GM19468 (cell line): ENCODE results near the gene LDB3.

Source experiments
- ATAC-seq: cut with Tn5 transposase; IDR thresholded peaks from one replicate; pipeline ENCODE4 v1.9.1; 2021; ENCODE audit warnings: mild to moderate bottlenecking, moderate library complexity, moderate number of reproducible peaks; ENCODE audit not compliant: unreplicated experiment; ENCODE audit errors: extremely low read depth

LDB3 gene

DNA sequence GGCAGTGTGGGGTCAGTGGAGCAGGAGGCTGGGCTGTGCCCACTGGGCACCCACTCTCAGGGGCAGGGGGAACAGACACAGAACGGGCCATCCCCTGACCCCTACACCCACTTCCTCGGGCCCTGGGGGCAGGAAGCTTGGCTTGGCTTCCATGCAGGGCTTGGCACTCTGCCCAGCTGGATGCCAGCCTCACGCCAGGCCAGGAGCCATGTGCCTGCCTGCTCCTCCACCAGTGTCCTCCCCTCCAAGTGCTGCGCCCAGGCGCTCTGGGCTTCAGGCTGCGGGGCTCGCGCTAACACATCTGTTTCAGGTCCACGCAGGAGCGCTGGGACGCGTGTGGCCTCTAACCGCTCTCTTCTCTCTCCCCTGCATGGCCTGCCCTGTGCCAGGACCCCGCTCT, 12.7 kb downstream of the LDB3 start:
- ATAC-seq: no peak

DNA sequence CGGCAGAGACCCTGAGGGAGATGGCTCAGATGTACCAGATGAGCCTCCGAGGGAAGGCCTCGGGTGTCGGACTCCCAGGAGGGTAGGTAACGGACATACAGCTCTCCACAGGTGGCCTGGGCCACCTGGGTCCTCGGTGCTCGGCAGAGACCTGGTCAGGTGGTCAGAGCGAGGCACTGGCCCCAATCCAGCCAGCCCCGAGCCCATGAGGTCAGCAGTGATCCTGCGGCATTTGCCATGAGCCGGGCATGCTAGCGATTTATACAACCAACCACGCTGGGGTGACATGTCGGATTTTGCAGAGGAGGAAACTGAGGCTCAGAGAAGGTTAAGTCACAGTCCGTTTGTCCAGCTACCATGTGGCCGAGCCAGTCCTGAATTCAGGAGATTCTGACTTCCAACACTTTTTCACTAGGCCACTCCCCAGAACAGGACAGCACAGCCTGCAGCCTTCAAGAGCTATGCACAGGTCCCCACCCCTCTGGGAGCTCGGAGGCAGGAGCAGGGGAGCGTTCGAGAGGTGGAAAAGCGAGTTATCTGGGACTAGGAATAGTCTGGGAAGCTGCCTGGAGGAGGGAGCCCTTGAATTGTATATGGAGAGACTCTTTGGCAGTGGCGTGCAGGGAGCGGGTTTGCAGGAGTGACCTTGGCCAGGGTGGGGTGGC, 13.5 kb downstream of the LDB3 start:
- ATAC-seq: no peak

DNA sequence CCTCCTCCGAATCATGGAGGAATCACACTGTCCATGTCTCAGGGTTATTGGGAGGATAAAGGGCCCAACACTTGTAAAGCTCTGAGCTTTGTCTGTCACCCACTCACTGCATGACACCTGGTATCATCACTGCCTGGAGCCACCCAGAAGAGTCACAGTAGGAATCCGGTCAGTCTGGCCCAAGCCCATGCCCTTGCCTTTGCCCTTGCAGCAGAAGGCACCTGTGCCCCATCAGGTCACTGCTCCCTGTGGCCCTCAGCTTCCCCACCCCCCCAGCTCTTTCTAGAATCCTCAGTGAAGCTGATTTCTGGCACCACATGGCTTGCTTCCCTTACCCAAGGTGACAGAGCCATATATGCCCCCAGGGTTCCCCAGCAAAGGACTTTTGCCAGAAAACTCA, 14.4 kb downstream of the LDB3 start:
- no peak for ATAC-seq

DNA sequence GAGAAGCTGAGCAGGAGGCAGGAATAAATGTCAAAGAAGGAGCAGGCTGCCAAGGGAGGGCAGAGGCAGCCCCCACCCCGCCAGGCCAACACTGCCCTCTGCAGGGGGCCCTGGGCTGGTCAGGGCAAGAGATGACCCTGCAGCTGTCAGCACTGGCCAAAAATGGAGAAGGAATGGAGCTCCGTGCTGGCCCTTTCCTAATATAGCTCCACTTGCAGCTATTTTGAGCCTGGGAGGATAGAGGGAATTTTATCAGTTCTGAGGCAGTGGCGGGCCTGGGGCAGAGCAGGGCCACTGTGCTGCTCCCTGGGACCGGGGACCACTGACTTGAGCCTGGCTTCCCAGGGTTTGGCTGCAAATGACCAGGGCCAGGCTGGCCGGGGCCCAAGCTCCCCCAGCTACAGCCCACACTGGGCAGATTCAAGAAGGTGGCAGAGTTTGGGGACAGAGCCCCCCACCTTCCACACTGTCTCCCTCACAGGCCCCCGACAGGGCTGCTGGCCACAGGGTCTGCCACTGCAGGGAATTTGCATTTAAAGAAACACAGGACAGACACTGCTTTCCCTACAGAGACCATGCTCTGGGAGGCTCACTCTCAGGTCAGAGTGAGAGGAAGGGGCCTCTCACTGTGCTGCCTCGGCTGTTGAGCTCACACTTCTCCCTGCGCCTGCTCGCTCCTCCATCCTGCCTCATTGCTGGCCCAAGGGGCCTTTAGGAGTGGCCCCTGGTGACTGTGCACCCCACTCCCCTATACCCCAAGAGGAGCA, 16.2 kb downstream of the LDB3 start:
- no peak for ATAC-seq

DNA sequence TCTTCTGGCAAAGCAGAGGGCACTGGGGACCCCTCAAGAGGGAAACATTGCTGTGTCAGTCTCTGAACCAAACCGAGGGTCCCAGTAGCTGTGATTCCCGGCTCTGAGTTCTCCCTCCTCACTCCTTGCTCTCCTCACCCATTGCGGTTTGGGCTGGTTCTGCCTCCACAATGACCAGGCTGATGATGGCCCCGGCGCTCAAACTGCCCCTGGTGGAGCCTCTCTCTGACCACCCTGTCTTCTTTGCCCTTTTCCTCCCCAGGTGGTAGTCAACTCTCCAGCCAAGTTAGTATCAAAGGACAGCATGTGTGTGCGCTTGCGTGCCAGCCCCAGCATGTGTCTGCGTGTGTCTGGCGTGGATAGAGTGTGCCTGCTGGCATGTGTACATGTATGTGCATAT, 17.1 kb downstream of the LDB3 start:
- ATAC-seq: no peak

DNA sequence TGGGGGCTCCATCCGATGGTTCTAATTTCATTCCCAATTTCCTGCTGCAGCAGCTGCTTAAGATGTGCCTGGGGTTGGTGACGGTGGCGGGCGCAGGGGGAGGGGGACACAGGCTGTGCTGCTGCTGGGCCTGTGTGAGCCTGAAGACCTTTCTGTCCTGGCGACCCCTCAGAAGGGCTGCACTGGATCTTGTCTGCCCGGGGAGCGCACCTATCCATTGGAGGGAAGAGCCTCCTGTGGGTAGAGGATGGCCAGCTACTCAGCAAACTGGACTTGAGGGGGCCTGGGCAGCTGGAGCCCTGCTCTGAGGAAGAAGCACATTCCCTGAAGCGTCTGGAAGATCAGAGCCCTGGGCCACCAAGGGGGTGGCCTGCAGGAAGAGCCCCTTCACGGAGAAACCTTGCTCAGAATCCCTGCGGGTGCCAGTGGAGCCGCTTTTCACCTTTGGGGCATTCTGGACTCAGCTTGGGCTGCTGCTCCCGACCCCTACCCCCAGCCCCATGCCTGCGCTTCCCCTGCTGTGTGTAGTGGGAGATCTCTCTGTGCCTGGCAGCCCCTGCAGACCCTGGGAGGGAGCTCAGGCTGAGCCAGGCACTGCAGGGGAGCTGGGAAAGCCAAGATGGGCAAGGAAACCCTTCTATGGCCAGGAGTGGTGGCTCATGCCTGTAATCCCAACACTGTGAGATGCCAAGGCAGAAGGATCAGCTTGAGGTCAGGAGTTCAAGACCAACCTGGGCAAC, 17.8 kb downstream of the LDB3 start:
- ATAC-seq: no peak

DNA sequence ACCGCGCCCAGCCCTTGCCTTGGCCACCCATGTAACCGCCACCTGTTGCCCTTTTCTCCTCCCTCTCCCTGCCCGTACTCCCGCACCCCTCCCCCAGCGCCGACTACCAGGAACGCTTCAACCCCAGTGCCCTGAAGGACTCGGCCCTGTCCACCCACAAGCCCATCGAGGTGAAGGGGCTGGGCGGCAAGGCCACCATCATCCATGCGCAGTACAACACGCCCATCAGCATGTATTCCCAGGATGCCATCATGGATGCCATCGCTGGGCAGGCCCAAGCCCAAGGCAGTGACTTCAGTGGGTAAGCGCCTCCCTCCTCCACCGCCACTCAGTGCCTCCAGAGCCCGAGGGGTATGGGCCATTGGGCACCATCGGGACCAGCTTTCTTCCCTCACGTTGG, 18.7 kb downstream of the LDB3 start:
- ATAC-seq: no peak

DNA sequence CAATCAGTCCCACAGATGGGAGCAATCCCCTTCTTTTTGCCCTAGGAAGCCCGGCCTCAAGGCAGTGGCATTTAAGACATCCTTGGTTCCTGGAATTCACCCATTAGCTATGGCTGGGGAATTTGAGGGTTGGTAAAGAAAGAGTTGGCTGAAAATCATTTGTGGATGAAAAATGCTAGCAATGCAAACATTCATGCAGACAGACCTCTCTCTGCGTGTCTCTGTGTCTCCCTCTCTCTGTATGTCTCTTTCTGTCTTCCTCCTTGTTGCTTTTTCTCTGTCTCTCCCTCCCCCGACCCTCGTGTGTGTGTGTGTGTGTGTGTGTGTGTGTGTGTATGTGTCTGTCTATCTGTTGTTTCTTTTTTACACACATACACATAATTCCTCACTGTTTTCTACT, 19.4 kb downstream of the LDB3 start:
- no peak for ATAC-seq

DNA sequence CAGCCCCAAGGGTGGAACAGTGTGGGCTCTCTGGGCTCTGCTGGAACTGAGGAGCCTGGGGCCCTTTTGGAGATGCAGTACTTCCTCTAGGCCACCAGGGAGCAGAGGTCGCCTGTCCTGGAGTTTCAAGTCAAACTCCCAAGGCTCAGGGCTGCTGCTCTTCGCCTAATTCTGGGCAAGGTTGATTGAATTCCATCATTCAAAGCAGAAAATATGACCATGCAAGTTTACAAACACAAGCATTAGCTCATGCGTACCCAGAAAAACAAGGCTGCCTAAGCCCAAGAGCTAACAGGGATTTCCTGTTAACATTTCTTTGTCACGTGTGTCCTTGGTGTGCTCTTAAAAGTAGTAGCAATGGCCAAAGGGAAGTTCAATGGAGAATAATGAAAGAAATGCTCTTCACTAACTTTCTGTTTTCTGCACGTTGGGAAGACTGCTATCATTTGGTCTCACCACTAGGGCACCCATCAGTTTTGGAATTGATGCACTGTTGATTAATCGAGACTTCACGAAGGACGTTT, 20.1 kb downstream of the LDB3 start:
- peak; percentile 56 for ATAC-seq

DNA sequence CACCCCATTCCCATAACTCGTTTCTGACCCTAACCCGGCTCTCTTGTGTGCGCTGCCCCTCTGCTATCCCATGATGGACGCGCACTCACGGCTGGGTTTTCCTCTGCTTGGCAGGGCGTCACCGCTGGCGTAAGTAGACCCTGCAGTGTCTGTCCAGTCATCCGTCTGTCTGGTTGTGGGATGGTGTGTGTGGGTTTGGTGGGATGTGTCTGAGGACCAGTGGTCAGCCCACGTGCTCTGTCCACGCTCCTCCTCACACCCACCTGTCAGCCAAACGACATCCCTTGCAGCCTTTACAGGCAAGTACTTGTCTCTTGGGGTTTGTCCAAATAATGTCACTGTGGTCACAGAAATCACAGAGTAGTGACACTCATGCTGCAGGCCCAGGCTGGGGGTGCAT, 20.8 kb downstream of the LDB3 start:
- no peak for ATAC-seq

DNA sequence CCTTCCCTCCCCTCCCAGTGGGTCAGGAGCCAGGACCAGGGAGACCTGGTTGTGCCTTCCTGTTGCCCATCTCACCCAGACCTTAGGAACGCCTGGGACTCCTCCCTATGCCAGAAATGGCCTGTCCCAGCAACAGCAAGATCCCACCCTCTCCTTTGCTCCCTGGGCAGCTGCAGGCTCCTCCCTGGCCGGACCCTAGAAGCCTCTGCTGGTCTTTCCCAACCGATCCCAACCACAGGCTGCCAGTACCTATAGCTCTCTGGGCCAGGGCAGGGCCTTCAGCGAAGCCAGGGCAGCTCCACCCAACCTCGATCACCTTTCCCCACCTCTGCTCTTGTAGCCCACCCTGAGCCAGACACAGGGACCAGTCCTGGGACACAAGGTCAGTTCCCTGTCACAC, 21.9 kb downstream of the LDB3 start:
- ATAC-seq: no peak

DNA sequence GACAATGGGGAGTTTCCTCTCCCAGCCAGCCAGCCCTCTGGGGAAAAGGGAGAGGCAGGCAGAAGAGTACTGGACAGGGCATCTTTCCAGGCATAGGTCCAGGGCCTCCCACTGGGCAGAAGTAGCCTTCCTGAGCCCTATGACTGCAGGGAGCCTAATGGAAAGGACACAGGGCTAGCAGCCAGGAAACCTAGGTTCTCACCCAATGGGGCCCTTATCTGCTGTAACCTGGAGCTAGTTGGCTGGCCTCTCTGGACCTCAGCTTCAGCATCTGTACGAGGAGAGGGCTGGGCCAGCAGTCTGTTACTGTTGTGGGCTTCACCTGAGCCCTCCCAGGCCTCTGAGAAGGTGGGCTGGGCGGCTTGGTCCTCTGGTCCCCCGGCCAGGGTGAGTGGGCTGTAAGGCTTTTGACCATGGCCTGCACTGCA, 22.4 kb downstream of the LDB3 start:
- no peak for ATAC-seq

DNA sequence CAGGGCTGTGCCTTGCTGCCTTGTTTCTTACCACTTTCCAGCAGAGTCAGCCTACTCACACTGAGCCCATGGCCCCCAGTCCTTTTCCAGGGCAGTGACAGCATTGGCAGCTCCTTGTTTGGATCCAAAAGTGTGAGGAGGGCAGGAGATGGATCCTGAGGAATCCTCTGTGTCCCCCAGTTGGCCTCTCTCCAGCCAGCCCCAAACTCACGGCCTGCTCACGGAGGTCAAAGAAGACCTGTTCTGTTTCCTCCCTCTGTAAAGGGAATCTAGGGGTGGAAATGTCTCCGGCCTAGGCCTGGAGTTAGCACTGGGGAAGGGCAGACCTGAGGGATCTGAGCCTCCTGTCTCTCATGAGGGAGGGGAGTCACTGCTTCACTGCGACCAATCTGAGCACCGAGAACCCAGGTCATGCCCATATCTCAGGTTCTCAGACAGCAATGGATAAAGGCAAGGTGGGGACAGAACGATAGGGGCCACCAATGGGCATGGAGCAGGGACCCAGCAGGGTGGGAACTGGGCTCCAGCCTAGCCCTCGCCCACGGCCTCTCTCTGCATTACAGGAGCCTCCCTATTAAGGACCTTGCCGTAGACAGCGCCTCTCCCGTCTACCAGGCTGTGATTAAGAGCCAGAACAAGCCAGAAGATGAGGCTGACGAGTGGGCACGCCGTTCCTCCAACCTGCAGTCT, 23.2 kb downstream of the LDB3 start:
- ATAC-seq: no peak

DNA sequence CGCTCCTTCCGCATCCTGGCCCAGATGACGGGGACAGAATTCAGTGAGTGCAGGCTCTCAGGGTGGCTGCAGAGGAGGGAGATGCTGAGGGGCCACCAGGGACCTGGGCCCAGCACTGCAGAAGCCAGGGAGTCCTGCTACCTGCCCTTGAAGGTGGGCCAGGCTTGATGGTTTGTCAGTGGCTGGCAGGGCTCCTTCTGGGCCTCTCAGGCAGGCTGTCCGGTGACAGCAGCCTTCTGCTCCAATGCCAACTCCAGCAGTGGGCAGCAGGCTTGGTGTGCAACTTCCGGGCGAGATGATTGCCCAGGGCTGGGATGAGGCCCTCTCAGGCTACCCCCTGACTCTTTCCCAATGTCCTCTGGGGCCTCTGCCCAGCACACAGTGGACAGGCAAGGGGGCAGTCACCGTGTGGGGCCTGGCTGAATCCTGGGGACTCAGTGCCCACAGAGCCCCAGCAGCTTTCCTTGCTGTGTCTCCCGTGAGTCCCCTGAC, 23.8 kb downstream of the LDB3 start:
- no peak for ATAC-seq

DNA sequence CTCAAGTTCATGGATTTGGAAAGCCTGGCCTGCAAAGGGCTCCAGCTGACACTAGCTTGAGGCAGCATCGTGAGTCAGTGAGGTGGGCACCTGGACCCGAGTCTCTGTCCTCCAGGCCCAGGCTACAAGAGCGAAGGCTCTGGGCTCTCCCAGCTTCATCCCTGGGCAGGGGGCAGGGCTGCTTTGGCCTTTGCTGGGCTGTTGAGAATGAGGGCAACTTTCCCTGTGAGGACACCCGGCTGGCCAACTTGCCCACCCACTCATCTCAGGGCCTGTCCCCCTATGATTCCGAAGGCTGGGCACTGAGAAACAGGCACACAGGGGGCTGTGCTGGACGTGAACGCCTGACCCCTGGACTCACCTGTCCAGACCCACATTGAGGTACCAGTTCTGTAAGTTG, 24.4 kb downstream of the LDB3 start:
- ATAC-seq: no peak

DNA sequence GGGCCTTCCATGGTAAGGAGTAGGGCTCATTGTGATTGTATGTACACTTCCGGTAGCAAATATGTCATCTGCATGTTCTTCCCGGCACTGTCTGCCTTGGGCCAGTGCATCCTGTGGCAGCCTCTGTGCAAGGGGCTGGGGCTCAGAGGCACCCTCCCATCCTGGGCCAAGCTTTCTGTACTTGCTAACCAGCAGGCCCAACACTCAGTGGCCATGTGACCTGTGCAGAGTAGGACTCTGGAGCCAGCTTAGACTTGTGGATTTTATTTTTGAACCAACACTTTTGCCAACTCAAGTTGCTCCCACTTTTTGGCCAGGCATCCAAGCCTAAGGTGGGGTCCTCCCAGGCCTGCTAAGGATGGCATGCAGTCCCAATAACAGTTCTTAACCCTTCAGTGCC, 25.0 kb downstream of the LDB3 start:
- ATAC-seq: no peak

DNA sequence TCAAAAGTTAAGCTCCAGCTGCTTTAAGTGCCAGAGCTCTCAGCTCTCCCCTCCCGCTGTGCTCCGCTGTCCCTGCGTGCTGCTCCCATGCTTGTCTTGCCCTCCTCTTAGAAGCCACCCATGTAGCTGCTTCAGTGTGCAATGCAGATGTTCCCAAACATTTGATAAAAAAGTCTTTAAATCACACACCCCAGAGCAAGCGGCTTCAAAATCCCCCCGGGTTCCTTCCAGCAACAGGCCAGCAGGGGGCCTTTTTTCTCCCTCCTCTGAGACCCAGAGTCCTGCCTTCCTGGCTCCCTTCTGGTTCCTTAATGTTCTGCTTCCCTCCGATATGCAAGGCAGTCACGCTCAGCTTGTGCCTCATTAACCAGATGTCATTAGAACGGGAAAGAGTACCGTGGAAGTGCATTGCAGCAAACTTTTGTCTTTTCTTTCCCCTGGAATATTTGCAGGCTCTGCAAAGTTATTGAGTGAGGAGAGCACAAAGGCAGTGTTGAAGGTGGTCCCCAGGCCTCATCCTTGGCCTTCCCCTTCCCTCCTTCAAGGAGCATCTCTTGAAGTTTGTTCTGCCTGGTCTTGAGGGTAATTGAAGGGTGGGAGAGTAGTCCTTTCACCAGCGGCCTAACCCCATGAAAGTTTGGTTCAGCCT, 25.5 kb downstream of the LDB3 start:
- ATAC-seq: no peak

DNA sequence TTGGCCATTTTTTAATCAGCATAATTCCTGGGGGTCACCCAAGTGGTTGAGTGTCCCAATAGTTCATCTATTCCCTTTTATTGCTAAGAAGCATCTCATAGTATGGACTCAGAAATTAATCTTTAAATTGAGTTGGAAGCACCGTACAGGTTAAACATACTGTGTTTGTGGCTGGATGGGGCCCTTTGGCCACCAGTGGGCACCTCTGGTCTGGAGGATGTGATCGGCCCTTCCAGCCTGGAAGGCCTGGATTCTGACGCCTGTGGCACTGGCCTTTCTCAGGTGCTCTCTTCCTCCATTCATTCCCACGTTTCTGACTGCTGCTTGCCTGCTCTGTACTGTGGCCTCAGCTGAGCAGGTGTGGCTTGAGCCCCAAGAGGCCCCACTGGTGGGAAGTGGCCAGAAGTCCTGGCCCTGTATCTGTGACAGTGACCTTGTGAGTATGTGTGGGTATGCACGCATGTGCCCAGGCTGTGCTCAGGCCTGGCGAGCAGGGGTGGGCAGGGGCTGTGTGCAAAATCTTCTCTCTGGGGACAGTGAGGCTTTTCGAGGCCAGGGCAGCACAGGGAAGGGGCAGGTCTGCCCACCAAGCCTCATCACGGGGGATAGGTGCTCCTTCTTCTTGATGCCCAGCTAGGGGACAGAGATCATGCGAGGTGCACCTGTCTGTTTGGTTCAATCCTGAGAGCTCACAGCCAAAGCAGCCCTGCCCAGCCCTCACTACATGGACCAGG, 30.1 kb downstream of the LDB3 start:
- no peak for ATAC-seq

DNA sequence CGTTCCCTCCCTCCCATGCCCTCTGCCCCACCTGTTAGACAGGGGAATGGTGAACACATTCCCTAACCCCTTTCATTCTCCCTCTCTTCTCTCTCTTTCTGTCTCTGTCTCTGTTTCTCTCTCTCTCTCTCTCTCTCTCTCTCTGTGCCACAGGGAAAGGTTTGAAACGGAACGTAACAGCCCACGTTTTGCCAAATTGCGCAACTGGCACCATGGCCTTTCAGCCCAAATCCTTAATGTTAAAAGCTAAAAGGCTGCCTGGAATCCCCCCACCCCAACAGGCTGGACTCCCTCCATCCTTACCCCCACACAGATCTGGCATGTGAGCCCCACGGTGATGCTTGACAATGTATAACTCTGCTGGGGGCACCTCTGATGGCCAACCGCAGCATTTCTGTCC, 30.8 kb downstream of the LDB3 start:
- ATAC-seq: no peak
